Esophagus squamous epithelium (tissue), 4 donors: Measurements from ENCODE around the gene UCKL1.

Source experiments
- CTCF ChIP-seq, 6 experiments: fragments of 450-650 bp in 4 of 6; fragments of 200-600 bp in 2 of 6; sonication (generic) in 2 of 6; IDR thresholded peaks; one replicate each; pipeline ENCODE4 v1.5.1; 2016 to 2019; ENCODE audit warnings: antibody characterized with exemption in 6 of 6, mild to moderate bottlenecking in 4 of 6, moderate library complexity in 4 of 6
- POLR2A ChIP-seq, 4 donors: fragments of 450-650 bp; IDR thresholded peaks; one replicate each; pipeline ENCODE4 v1.6.1; 2017; ENCODE audit warnings: antibody characterized with exemption in 4 of 4, mild to moderate bottlenecking in 4 of 4, moderate library complexity in 3 of 4

- TF ChIP-seq CTCF (IDR thresholded peaks at IDR 0.05) (no peak), POLR2A (IDR thresholded peaks at IDR 0.05) (no peak)
Observed at GRCh38 chr20:64001607-64002011, 45.4 kb upstream of the UCKL1 start.
